ENCODE measurements around the gene STOX1. TPM values are rescaled to one million over a fixed set of nuclear protein-coding genes. Genes with fewer than 3 reads are reported as not detected.

STOX1 gene
- total RNA-seq, 1 experiment from 2014 or later, result 1.9 TPM

GRCh38 chr10:68848281-68848680 is 20.9 kb downstream of the STOX1 start:
- no peak overlapping the region for H3K27ac Mint-ChIP-seq
- CTCF ChIA-PET, result no interaction called here

GRCh38 chr10:68848806-68849205 is 21.5 kb downstream of the STOX1 start:
- Mint-ChIP-seq H3K4me3 (no peak overlapping the region), H3K4me1 (0 out of 2 replicates have a peak, but pooled peaks cover 3% of the 10 kb centered on the region), H3K27me3 (ENCODE audit: low read depth) (no peaks in the 10 kb centered on the region), H3K9me3 (no peaks in the 10 kb centered on the region), H3K36me3 (no peaks in the 10 kb centered on the region), H3K27ac (no peak overlapping the region)
- no peak for DNase-seq (ENCODE audit: low spot score)
- ChIA-PET POLR2A (no interaction called here), CTCF (no interaction called here)
- ATAC-seq, result no peak
- TF ChIP-seq NFYB (CRISPR knock-in tag; conservative IDR thresholded peaks at IDR 0.05; ENCODE audit: low read depth) (no peak), CDX4 (CRISPR knock-in tag; IDR thresholded peaks at IDR 0.05; ENCODE audit: borderline replicate concordance) (no peak), GRHL2 (CRISPR knock-in tag; IDR thresholded peaks at IDR 0.05; ENCODE audit: insufficient replicate concordance, severe bottlenecking) (no peak), NR1H2 (CRISPR knock-in tag; IDR thresholded peaks at IDR 0.05) (no peak), NFATC4 (CRISPR knock-in tag; IDR thresholded peaks at IDR 0.05) (no peak), ETV6 (CRISPR knock-in tag; IDR thresholded peaks at IDR 0.05) (no peak), ZNF425 (CRISPR knock-in tag; conservative IDR thresholded peaks at IDR 0.05) (no peak), NR3C1 (CRISPR knock-in tag; conservative IDR thresholded peaks at IDR 0.05; ENCODE audit: low read depth) (no peak), ATF6 (CRISPR knock-in tag; IDR thresholded peaks at IDR 0.05) (no peak), PRRX2 (CRISPR knock-in tag; IDR thresholded peaks at IDR 0.05) (no peak), CREB1 (CRISPR knock-in tag; IDR thresholded peaks at IDR 0.05) (no peak), ATF2 (CRISPR knock-in tag; IDR thresholded peaks at IDR 0.05; ENCODE audit: borderline replicate concordance, low read depth) (no peak)

More at GRCh38 chr10:68848281-68848680, 20.9 kb downstream of the STOX1 start:
- H3K4me3 Mint-ChIP-seq, result no peak overlapping the region
- no peaks in the 10 kb centered on the region for H3K27me3 Mint-ChIP-seq (ENCODE audit: low read depth)
- DNase-seq (ENCODE audit: low spot score) (no peak), ATAC-seq (no peak)
- no peaks in the 10 kb centered on the region for H3K36me3 Mint-ChIP-seq
- POLR2A ChIA-PET, result no interaction called here
- H3K4me1 Mint-ChIP-seq, result 0 out of 2 replicates have a peak, but pooled peaks cover 3% of the 10 kb centered on the region
- TF ChIP-seq PREB (CRISPR knock-in tag; IDR thresholded peaks at IDR 0.05; ENCODE audit: borderline replicate concordance), result no peak
- TF ChIP-seq GTF2I (CRISPR knock-in tag; conservative IDR thresholded peaks at IDR 0.05), result no peak
- TF ChIP-seq AFF4 (CRISPR knock-in tag; IDR thresholded peaks at IDR 0.05; ENCODE audit: borderline replicate concordance), result no peak
- TF ChIP-seq ZBTB21 (CRISPR knock-in tag; IDR thresholded peaks at IDR 0.05; ENCODE audit: borderline replicate concordance), result no peak
- H3K9me3 Mint-ChIP-seq, result no peaks in the 10 kb centered on the region

Data from WTC11 (cell line).